HCT116 (cell line): ENCODE results near the gene FBXL13. TPM values are rescaled to one million over a fixed set of nuclear protein-coding genes. Genes with fewer than 3 reads are reported as not detected.

Experiments
- ATAC-seq: fragments of 200-7000 bp; cut with Tn5 transposase; 2 replicates; pipeline ENCODE4 v1.9.1; 2020; ENCODE audit warnings: mild to moderate bottlenecking, moderate library complexity
- BruUV-seq: library from RNA; stranded (reverse); fragments of 400-500 nt; replicated peaks from 2 replicates; lab custom pipeline; 2021; lab: Mats Ljungman, UMichigan
- CTCF ChIA-PET: fragments of 300-600 bp; sonication (Branson Sonifier 250); formaldehyde crosslinking; loops from one replicate; lab custom pipeline; 2021; ENCODE audit warnings: antibody characterized with exemption; lab: Charles Lee
- POLR2A ChIA-PET: fragments of 300-600, 350-600 bp; sonication (Branson Sonifier 250); formaldehyde crosslinking; loops from one replicate; lab custom pipeline; 2021; ENCODE audit warnings: antibody characterized with exemption; lab: Charles Lee
- RAD21 ChIA-PET, 2 experiments: fragments of 300-600 bp; sonication (Branson Sonifier 250); formaldehyde crosslinking; loops; one replicate each; lab custom pipeline; 2023; ENCODE audit warnings: low total read pairs in 2 of 2; ENCODE audit not compliant: uncharacterized antibody in 2 of 2, unreplicated experiment in 2 of 2, low non-redundant PET in 1 of 2; lab: Charles Lee
- DNase-seq: peaks from one replicate; pipeline ENCODE4 v3.0.0-alpha.2; 2010; ENCODE audit warnings: low read depth, low spot score
- H2AFZ ChIP-seq: fragments of 200-600 bp; shearing (Covaris generic), sonication (generic); 2 replicates; pipeline ENCODE4 v1.6.1; 2017; ENCODE audit warnings: low read depth, mixed run types, mixed read lengths, antibody characterized with exemption, low read length; ENCODE audit not compliant: poor library complexity, severe bottlenecking
- H3K27ac ChIP-seq: 2 replicates; pipeline ENCODE4 v1.5.1; 2012; ENCODE audit warnings: low read depth, low read length
- H3K27me3 ChIP-seq: fragments of 200-600 bp; sonication (generic); 2 replicates; pipeline ENCODE4 v1.6.1; 2016; ENCODE audit warnings: mixed run types, low read length, mixed read lengths; ENCODE audit not compliant: insufficient read depth
- H3K36me3 ChIP-seq, 2 experiments: fragments of 200-500 bp in 1 of 2; fragments of 200-600 bp in 1 of 2; sonication (Bioruptor generic) in 1 of 2; sonication (generic) in 1 of 2; 2 replicates each; pipeline versions ENCODE4 v1.5.1 to v1.6.1; 2014 to 2016; ENCODE audit warnings: low read length in 2 of 2, inconsistent platforms in 1 of 2, mixed read lengths in 1 of 2, mixed run types in 1 of 2; ENCODE audit not compliant: insufficient read depth in 2 of 2, control insufficient read depth in 1 of 2
- H3K4me1 ChIP-seq, 2 experiments: fragments of 200-600 bp in 1 of 2; sonication (generic) in 1 of 2; 2 replicates each; pipeline versions ENCODE4 v1.5.1 to v1.6.1; 2012 to 2017; ENCODE audit warnings: low read length in 2 of 2, inconsistent platforms in 1 of 2, mild to moderate bottlenecking in 1 of 2, mixed read lengths in 1 of 2, mixed run types in 1 of 2, moderate library complexity in 1 of 2; ENCODE audit not compliant: insufficient read depth in 2 of 2, control insufficient read depth in 1 of 2
- H3K4me2 ChIP-seq: fragments of 200-600 bp; sonication (generic); 2 replicates; pipeline ENCODE4 v1.6.1; 2017; ENCODE audit warnings: mixed run types, low read length, mixed read lengths
- H3K4me3 ChIP-seq, 2 experiments: fragments of 200-600 bp in 1 of 2; sonication (generic) in 1 of 2; replicated peaks in 1 of 2; 2 replicates each; pipeline ENCODE4 v1.5.1; 2011 to 2016; ENCODE audit warnings: low read length in 2 of 2, control low read depth in 1 of 2, low read depth in 1 of 2, mild to moderate bottlenecking in 1 of 2, mixed read lengths in 1 of 2, mixed run types in 1 of 2
- H3K79me2 ChIP-seq: fragments of 200-600 bp; sonication (generic); 2 replicates; pipeline ENCODE4 v1.6.1; 2017; ENCODE audit warnings: mild to moderate bottlenecking, mixed run types, low read length, moderate library complexity, mixed read lengths; ENCODE audit not compliant: insufficient read depth
- H3K9ac ChIP-seq: fragments of 200-600 bp; sonication (generic); 2 replicates; pipeline ENCODE4 v1.6.1; 2016; ENCODE audit warnings: low read length, mixed read lengths
- H3K9me2 ChIP-seq: fragments of 200-600 bp; sonication (generic), shearing (Covaris generic); 2 replicates; pipeline ENCODE4 v1.6.1; 2017; ENCODE audit warnings: mixed run types, mild to moderate bottlenecking, moderate library complexity; ENCODE audit not compliant: insufficient read depth
- H3K9me3 ChIP-seq, 2 experiments: fragments of 200-500 bp in 1 of 2; fragments of 200-600 bp in 1 of 2; sonication (Bioruptor generic) in 1 of 2; sonication (generic) in 1 of 2; 2 replicates each; pipeline ENCODE4 v1.6.1; 2014 to 2017; ENCODE audit warnings: low read length in 2 of 2, mixed read lengths in 2 of 2, inconsistent platforms in 1 of 2, low read depth in 1 of 2, mild to moderate bottlenecking in 1 of 2, mixed run types in 1 of 2, moderate library complexity in 1 of 2; ENCODE audit not compliant: control insufficient read depth in 1 of 2, insufficient read depth in 1 of 2
- H4K20me1 ChIP-seq: fragments of 200-600 bp; sonication (generic), shearing (Covaris generic); 2 replicates; pipeline ENCODE4 v1.6.1; 2017; ENCODE audit warnings: mixed run types, mild to moderate bottlenecking, moderate library complexity; ENCODE audit not compliant: insufficient read depth
- CEBPB ChIP-seq: IDR thresholded peaks from 2 replicates; pipeline ENCODE4 v1.6.1; 2012; ENCODE audit warnings: low read depth
- ELF1 ChIP-seq: IDR thresholded peaks from 2 replicates; pipeline ENCODE4 v1.6.1; 2012; ENCODE audit warnings: low read depth, borderline replicate concordance
- EZH2phosphoT487 ChIP-seq: fragments of 200-600 bp; IDR thresholded peaks from 2 replicates; pipeline ENCODE4 v1.6.1; 2018; ENCODE audit warnings: antibody characterized with exemption, borderline replicate concordance
- FOSL1 ChIP-seq: IDR thresholded peaks from 2 replicates; pipeline ENCODE4 v1.6.1; 2012; ENCODE audit warnings: low read depth
- JUND ChIP-seq: IDR thresholded peaks from 2 replicates; pipeline ENCODE4 v1.6.1; 2012
- MAX ChIP-seq: IDR thresholded peaks from 2 replicates; pipeline ENCODE4 v1.6.1; 2012
- POLR2A ChIP-seq: IDR thresholded peaks from 2 replicates; pipeline ENCODE4 v1.7.0; 2011; ENCODE audit warnings: borderline replicate concordance; ENCODE audit not compliant: insufficient read depth, insufficient read length; ENCODE audit errors: extremely low read depth
- POLR2AphosphoS5 ChIP-seq: IDR thresholded peaks from 2 replicates; pipeline ENCODE4 v1.6.1; 2011; ENCODE audit warnings: mild to moderate bottlenecking, low read depth, low read length, moderate library complexity
- RAD21 ChIP-seq: IDR thresholded peaks from 2 replicates; pipeline ENCODE4 v1.6.1; 2012; ENCODE audit warnings: low read depth, mild to moderate bottlenecking
- REST ChIP-seq: IDR thresholded peaks from 2 replicates; pipeline ENCODE4 v1.6.1; 2012; ENCODE audit warnings: low read depth
- SP1 ChIP-seq: IDR thresholded peaks from 2 replicates; pipeline ENCODE4 v1.6.1; 2012; ENCODE audit warnings: low read depth
- SRF ChIP-seq: IDR thresholded peaks from 2 replicates; pipeline ENCODE4 v1.6.1; 2012; ENCODE audit warnings: low read depth
- TCF7L2 ChIP-seq: IDR thresholded peaks from 2 replicates; pipeline ENCODE4 v1.7.0; 2011; ENCODE audit warnings: borderline replicate concordance, inconsistent platforms; ENCODE audit not compliant: insufficient read depth, insufficient read length; ENCODE audit errors: extremely low read depth
- YY1 ChIP-seq: IDR thresholded peaks from 2 replicates; pipeline ENCODE4 v1.6.1; 2011; ENCODE audit warnings: low read length, low read depth, moderate library complexity, mild to moderate bottlenecking; ENCODE audit not compliant: insufficient replicate concordance; ENCODE audit errors: extremely low read depth
- ZFX ChIP-seq: fragments of 450-650 bp; IDR thresholded peaks from 2 replicates; pipeline ENCODE4 v1.6.1; 2017
- intact Hi-C: fragments of 100-400 bp; cut with micrococcal nuclease; formaldehyde crosslinking; loops from 2 replicates; pipeline ENCODE4 v1.10.0; 2022
- total RNA-seq: library from RNA; stranded (reverse); gene quantifications from one replicate; pipeline ENCODE4 v1.2.1, GENCODE V29; 2021; ENCODE audit not compliant: unreplicated experiment
- TF ChIP-seq, protein P1 (sequence below), 3 experiments: fragments of 200-600 bp in 1 of 3; sonication (generic) in 1 of 3; IDR thresholded peaks in 2 of 3; conservative IDR thresholded peaks in 1 of 3; 2 replicates each; pipeline ENCODE4 v1.5.1; 2012 to 2017; ENCODE audit warnings: low read depth in 2 of 3, low read length in 2 of 3, antibody characterized with exemption in 1 of 3, borderline replicate concordance in 1 of 3, control low read depth in 1 of 3, mild to moderate bottlenecking in 1 of 3, mixed read lengths in 1 of 3, mixed run types in 1 of 3, moderate library complexity in 1 of 3; ENCODE audit not compliant: insufficient read depth in 1 of 3

Gene FBXL13
- total RNA-seq, 1 experiment from 2014 or later: 1.0 TPM

GRCh38 chr7:102942181-102942866, 132.3 kb downstream of the FBXL13 start:
- DNase-seq: no peak
- Histone ChIP-seq H2AFZ (no peak overlapping the region), H3K9me2 (no peaks in the 10 kb centered on the region), H4K20me1 (no peaks in the 10 kb centered on the region), H3K4me2 (no peak overlapping the region), H3K4me1 (no peaks in the 10 kb centered on the region), H3K27me3 (no peaks in the 10 kb centered on the region), H3K27ac (no peak overlapping the region), H3K4me3 (no peak overlapping the region), H3K9ac (no peak overlapping the region), H3K36me3 (no peaks in the 10 kb centered on the region), H3K79me2 (no peaks in the 10 kb centered on the region), H3K9me3 (no peaks in the 10 kb centered on the region)
- CTCF ChIA-PET: no interaction called here
- BruUV-seq: no TSS peak
- RAD21 ChIA-PET: no interaction called here
- POLR2A ChIA-PET: no interaction called here
- no peak for TF ChIP-seq POLR2AphosphoS5
- no peak for TF ChIP-seq FOSL1
- TF ChIP-seq ZFX: no peak
- intact Hi-C loops: no loop called here
- no peak for ATAC-seq

DNA sequence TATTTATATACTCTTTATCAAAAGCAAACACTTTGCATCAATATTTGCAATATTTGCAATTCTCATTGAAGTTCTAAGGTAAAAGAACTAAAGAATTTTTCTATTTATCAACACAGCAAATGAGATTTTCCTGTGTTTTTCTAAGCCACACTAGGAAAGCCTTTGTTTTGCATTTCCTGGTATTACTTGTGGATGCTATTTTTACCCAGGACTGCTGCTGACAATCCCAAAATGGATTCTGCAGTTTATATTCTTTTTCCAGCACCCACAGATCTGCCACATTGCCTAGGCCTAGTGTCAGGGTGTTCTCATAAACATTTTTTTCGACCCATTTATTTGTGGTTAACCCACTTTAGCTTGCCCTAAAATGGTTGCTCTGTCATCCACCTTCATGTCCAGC, 135.9 kb downstream of the FBXL13 start:
- H3K4me1 ChIP-seq: no peaks in the 10 kb centered on the region
- no peak overlapping the region for H2AFZ ChIP-seq
- H3K27ac ChIP-seq: no peak overlapping the region
- ChIA-PET CTCF (no interaction called here), POLR2A (no interaction called here), RAD21 (no interaction called here)
- H3K79me2 ChIP-seq: no peaks in the 10 kb centered on the region
- H3K4me3 ChIP-seq: no peak overlapping the region
- H3K4me2 ChIP-seq: no peak overlapping the region
- H3K27me3 ChIP-seq: no peaks in the 10 kb centered on the region
- H3K9ac ChIP-seq: no peak overlapping the region
- no peaks in the 10 kb centered on the region for H3K36me3 ChIP-seq
- no peaks in the 10 kb centered on the region for H4K20me1 ChIP-seq
- no peaks in the 10 kb centered on the region for H3K9me3 ChIP-seq
- no TSS peak for BruUV-seq
- no peaks in the 10 kb centered on the region for H3K9me2 ChIP-seq
- DNase-seq (no peak), ATAC-seq (no peak)
- intact Hi-C loops: no loop called here
- TF ChIP-seq TCF7L2: no peak
- TF ChIP-seq YY1: no peak
- TF ChIP-seq EZH2phosphoT487: no peak
- no peak for TF ChIP-seq POLR2AphosphoS5
- TF ChIP-seq SRF: no peak
- TF ChIP-seq, protein P1, sequence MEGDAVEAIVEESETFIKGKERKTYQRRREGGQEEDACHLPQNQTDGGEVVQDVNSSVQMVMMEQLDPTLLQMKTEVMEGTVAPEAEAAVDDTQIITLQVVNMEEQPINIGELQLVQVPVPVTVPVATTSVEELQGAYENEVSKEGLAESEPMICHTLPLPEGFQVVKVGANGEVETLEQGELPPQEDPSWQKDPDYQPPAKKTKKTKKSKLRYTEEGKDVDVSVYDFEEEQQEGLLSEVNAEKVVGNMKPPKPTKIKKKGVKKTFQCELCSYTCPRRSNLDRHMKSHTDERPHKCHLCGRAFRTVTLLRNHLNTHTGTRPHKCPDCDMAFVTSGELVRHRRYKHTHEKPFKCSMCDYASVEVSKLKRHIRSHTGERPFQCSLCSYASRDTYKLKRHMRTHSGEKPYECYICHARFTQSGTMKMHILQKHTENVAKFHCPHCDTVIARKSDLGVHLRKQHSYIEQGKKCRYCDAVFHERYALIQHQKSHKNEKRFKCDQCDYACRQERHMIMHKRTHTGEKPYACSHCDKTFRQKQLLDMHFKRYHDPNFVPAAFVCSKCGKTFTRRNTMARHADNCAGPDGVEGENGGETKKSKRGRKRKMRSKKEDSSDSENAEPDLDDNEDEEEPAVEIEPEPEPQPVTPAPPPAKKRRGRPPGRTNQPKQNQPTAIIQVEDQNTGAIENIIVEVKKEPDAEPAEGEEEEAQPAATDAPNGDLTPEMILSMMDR (IDR thresholded peaks at IDR 0.05 in 2 of 3, conservative IDR thresholded peaks at IDR 0.05 in 1 of 3; ENCODE audit: borderline replicate concordance in 1 of 3, insufficient read depth in 1 of 3, low read depth in 2 of 3, low read length in 2 of 3): no peak
- TF ChIP-seq SP1: no peak
- no peak for TF ChIP-seq CEBPB
- no peak for TF ChIP-seq RAD21
- TF ChIP-seq ELF1: no peak
- TF ChIP-seq POLR2A: no peak
- no peak for TF ChIP-seq JUND
- TF ChIP-seq REST: no peak
- TF ChIP-seq MAX: no peak
- no peak for TF ChIP-seq ZFX
